ENCODE data around the gene HECTD1.
"Not testable (repeated sequence)": the region's sequence is repeated elsewhere in the genome, so short reads cannot be mapped to it uniquely, and the experiment has no call there.

The HECTD1 gene

GRCh38 chr14:31192544-31192943 is 15.0 kb downstream of the HECTD1 start:
- DNase-seq = not testable (repeated sequence)

DNA sequence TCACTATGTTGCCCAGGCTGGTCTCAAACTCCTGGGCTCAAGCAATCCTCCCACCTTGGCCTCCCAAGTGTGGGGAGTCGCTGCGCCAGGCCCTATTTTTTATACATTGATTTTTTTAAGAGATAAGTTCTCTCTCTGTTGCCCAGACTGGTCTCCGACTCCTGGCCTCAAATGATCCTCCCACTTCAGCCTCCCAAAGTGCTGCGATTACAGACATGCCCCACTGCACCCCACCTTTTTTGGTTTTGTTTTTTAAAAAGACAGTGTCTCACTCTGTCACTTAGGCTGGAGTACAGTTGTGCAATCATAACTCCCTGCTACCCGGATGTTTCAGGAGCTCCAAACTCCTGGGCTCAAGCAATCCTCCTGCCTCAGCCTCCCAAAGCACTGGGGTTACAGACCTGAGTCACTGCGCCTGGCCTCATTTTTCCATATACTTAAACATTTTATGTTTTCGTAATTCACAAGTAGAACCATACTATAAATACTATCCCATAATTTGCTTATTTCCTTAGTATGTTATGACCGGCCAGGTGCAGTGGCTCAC is 16.8 kb downstream of the HECTD1 start:
- no peak for DNase-seq

DNA sequence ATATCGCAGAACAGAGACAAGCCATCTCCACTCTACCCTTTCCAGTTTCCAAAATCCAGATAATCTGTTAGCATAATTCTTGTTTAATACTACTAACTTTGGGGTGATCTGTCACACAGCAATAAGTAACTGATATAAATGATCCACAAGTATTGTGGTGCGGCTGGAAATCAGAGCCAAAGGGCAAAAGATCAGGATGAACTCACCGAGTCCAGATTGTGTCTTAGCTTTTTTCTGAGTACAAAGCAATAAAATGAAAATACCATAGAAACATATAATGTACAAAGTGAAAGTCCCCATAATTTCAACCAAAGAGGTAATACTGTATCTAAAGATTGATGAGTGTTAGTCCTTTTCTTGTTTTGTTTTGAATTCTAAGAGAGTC is 17.4 kb downstream of the HECTD1 start:
- no peak for DNase-seq

DNA sequence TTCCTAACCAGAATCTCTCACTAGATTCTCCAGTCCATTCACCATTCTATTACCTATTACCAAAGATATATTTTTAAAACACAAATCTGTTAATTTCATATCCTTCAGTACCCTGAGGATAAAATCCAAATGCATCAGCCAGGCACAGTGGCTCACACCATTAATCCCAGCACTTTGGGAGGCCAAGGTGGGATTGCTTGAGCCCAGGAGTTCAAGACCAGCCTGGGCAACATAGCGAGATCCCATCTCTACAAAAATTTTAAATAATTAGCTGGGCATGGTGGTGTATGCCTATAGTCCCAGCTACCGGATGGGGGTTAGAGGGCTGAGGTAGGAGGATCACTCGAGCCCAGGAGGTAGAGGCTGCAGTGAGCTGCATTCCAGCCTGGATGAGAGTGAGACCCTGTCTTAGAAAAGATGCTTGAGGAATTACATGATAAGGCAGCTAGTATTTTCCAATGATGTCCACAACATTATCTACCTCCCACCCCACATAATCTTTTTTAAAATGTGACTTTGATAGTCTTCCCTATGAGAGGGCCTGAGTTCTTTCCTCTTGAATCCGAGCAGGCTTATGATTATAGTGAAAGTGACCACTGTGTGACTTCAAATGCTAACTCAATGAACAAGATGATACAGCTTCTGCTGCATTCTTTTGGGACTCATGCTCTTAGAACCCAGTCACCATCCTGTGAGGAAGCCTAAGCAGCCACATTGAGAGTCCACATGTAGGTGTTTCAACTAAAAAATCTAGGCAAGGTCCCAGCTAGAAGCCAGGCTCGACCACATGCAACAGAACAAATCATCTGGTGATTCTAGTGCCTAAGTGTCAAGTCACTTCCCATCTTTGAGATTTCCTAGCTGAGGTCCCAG is 18.0 kb downstream of the HECTD1 start:
- DNase-seq = no peak

- no peak for DNase-seq
Measured at GRCh38 chr14:31188744-31189143, 18.8 kb downstream of the HECTD1 start.

GRCh38 chr14:31182016-31182415 is 25.6 kb downstream of the HECTD1 start:
- DNase-seq = not testable (repeated sequence)

DNA sequence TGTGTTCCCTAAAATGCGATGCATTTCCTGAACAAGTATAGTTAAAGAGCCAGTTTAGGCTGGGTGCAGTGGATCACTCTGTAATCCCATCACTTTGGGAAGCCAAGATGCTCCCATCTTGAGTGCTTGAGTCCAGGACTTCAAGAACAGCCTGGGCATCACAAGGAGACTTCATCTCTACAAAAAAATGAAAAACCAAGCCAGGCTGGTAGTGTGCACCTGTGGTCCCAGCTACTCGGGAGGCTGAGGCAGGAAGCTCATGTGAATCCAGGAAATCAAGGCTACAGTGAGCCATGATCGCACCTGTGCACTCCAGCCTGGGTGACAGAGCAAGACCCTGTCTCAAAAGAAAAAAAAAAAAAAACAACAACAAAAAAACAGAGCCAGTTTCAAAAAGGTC is 26.3 kb downstream of the HECTD1 start:
- no peak for DNase-seq

- DNase-seq = no peak
Measured at GRCh38 chr14:31180299-31181051, 27.1 kb downstream of the HECTD1 start.

DNA sequence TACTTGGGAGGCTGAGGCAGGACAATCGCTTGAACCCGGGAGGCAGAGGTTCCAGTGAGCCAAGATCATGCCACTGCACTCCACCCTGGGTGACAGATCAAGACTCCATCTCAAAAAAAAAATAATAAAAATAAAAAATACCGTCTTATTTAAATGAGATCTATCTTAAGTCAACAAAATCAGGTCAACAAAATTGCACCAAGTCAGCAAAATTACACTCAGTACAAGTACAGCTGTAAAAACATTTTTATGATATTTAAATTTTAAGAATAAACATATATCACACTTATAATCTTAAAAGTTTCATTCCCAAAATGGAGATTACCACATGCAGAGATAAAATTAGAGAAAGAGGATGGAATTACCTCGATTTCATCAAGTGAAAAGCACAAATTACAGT is 33.2 kb downstream of the HECTD1 start:
- no peak for DNase-seq

GRCh38 chr14:31173120-31173837 is 34.3 kb downstream of the HECTD1 start:
- DNase-seq = no peak

- DNase-seq = no peak
Measured at GRCh38 chr14:31172084-31172483, 35.5 kb downstream of the HECTD1 start.

- no peak for DNase-seq
Measured at GRCh38 chr14:31170411-31170810, 37.2 kb downstream of the HECTD1 start.

GRCh38 chr14:31169877-31170276 is 37.7 kb downstream of the HECTD1 start:
- DNase-seq = no peak

DNA sequence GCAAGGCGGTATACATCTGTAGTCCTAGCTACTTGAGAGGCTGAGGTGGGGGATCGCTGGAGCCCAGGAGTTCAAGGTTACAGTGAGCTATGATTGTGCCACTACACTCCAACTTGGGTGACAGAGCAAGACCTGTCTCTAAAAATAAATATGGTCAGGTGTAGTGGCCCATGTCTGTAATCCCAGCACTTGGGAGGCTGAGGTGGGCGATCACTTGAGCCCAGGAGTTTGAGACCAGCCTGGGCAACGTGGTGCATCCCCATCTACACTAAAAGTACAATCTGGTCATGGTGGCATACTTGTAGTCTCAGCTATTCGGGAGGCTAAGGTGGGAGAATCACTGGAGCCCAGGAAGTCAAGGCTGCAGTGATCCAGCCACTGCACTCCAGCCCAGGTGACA is 40.6 kb downstream of the HECTD1 start:
- no peak for DNase-seq

- no peak for DNase-seq
Measured at GRCh38 chr14:31166271-31166561, 41.4 kb downstream of the HECTD1 start.

- no peak for DNase-seq
Measured at GRCh38 chr14:31164115-31164514, 43.5 kb downstream of the HECTD1 start.

- no peak for DNase-seq
Measured at GRCh38 chr14:31162910-31163649, 44.5 kb downstream of the HECTD1 start.

DNA sequence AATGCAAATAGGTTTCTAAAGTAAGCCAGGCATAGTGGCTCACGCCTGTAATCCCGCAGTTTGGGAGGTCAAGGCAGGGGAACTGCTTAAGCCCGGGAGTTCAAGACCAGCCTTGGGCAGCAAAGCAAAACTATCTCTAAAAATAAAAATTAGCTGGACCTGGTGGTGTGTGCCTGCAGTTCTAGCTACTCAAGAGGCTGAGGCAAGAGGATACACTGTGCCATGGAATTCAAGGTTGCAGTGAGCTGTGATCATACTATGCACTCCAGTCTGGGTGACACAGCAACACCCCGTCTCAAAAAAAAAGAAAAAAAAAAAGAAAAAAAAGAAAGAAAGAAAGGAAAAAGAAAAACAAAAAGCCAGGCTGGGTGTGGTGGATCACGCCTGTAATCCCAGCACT is 46.3 kb downstream of the HECTD1 start:
- no peak for DNase-seq

- DNase-seq = no peak
Measured at GRCh38 chr14:31159682-31160296, 47.8 kb downstream of the HECTD1 start.

DNA sequence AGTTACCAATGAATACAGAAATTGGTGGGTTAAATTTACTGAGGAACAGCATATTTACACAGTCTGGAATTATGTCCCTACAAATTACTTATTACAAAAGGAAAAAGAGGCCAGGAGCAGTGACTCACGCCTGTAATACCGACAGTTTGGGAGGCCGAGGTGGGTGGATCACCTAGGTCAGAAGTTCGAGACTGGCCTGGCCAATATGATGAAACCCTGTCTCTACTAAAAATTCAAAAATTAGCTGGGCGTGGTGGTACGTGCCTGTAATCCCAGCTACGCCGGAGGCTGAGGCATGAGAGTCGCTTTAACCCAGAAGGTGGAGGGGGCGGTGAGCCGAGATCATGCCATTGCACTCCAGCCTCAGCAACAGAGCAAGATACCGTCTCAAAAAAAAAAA is 52.6 kb downstream of the HECTD1 start:
- no peak for DNase-seq

GRCh38 chr14:31142455-31143087 is 65.0 kb downstream of the HECTD1 start:
- DNase-seq = no peak

All from NCI-H1694 (cell line).